GM23338 (cell line): Measurements from ENCODE around the gene TBC1D5. TPM values are rescaled to one million over a fixed set of nuclear protein-coding genes. Genes with fewer than 3 reads are reported as not detected.
A peak's percentile ranks its signal among the peaks of the same experiment; 100 is the strongest.

ENCODE experiments used
- ATAC-seq: fragments of 200-7000 bp; cut with Tn5 transposase; 3 replicates; pipeline ENCODE4 v1.9.1; 2020
- DNase-seq: peaks from one replicate; pipeline ENCODE4 v3.0.0-alpha.2; 2015; ENCODE audit warnings: low spot score
- H2AFZ ChIP-seq: fragments of 200-600 bp; sonication (generic); 2 replicates; pipeline ENCODE4 v1.8.0; 2016; ENCODE audit warnings: antibody characterized with exemption, mild to moderate bottlenecking, moderate library complexity
- H3F3A ChIP-seq: fragments of 200-600 bp; sonication (generic); replicated peaks from 2 replicates; pipeline ENCODE4 v1.8.0; 2017; ENCODE audit warnings: antibody characterized with exemption, mixed run types, low read depth
- H3K27ac ChIP-seq: fragments of 200-600 bp; sonication (generic); 2 replicates; pipeline ENCODE4 v1.6.1; 2016; ENCODE audit warnings: low read depth
- H3K27me3 ChIP-seq: fragments of 200-600 bp; sonication (generic); 2 replicates; pipeline ENCODE4 v1.8.0; 2016; ENCODE audit warnings: mild to moderate bottlenecking, mixed run types, moderate library complexity; ENCODE audit not compliant: insufficient read depth
- H3K36me3 ChIP-seq: fragments of 200-600 bp; sonication (generic); 2 replicates; pipeline ENCODE4 v1.8.0; 2016; ENCODE audit warnings: mild to moderate bottlenecking; ENCODE audit not compliant: insufficient read depth
- H3K4me1 ChIP-seq: fragments of 200-600 bp; sonication (generic); 2 replicates; pipeline ENCODE4 v1.8.0; 2016; ENCODE audit warnings: mild to moderate bottlenecking, moderate library complexity; ENCODE audit not compliant: insufficient read depth
- H3K4me2 ChIP-seq: fragments of 200-600 bp; sonication (generic); 2 replicates; pipeline ENCODE4 v1.7.1; 2017; ENCODE audit warnings: mixed run types
- H3K4me3 ChIP-seq: fragments of 200-600 bp; sonication (generic); 2 replicates; pipeline ENCODE4 v1.6.1; 2016; ENCODE audit warnings: mixed run types
- H3K79me2 ChIP-seq: fragments of 200-600 bp; sonication (generic); replicated peaks from 2 replicates; pipeline ENCODE4 v1.8.0; 2017; ENCODE audit warnings: mild to moderate bottlenecking; ENCODE audit not compliant: insufficient read depth
- H3K9me2 ChIP-seq: fragments of 200-600 bp; sonication (generic); 2 replicates; pipeline ENCODE4 v1.8.0; 2017; ENCODE audit not compliant: insufficient read depth
- H4K20me1 ChIP-seq: fragments of 200-600 bp; sonication (generic); replicated peaks from 2 replicates; pipeline ENCODE4 v1.8.0; 2017; ENCODE audit warnings: mild to moderate bottlenecking; ENCODE audit not compliant: insufficient read depth
- H3K27ac Mint-ChIP-seq: 2 replicates; pipeline ENCODE4 v1.8.0; 2020; ENCODE audit warnings: inconsistent platforms, mild to moderate bottlenecking, moderate library complexity, mixed read lengths
- H3K27me3 Mint-ChIP-seq: 3 replicates; pipeline ENCODE4 v1.8.0; 2022; ENCODE audit warnings: low read depth, mild to moderate bottlenecking, moderate library complexity, mixed read lengths, inconsistent platforms; ENCODE audit not compliant: insufficient read depth, poor library complexity
- H3K36me3 Mint-ChIP-seq: 3 replicates; pipeline ENCODE4 v1.8.0; 2021; ENCODE audit warnings: low read depth, mild to moderate bottlenecking, inconsistent platforms, moderate library complexity, mixed read lengths
- H3K4me1 Mint-ChIP-seq: 3 replicates; pipeline ENCODE4 v1.8.0; 2020; ENCODE audit warnings: mild to moderate bottlenecking, inconsistent platforms, mixed read lengths
- H3K4me3 Mint-ChIP-seq: 3 replicates; pipeline ENCODE4 v1.8.0; 2021; ENCODE audit warnings: moderate library complexity, mild to moderate bottlenecking, inconsistent platforms, mixed read lengths
- H3K9me3 Mint-ChIP-seq: 3 replicates; pipeline ENCODE4 v1.8.0; 2020; ENCODE audit warnings: moderate library complexity, mild to moderate bottlenecking, inconsistent platforms, mixed read lengths
- STAT1 ChIP-seq: IDR thresholded peaks from one replicate; pipeline ENCODE4 v1.6.1; 2016; ENCODE audit warnings: antibody characterized with exemption; ENCODE audit not compliant: unreplicated experiment
- polyA plus RNA-seq: library from polyadenylated mRNA; unstranded; fragments of >200 nt; fragmentation: Nextera tagmentation; extraction: Ambion mirVana; gene quantifications from 2 replicates; pipeline ENCODE4 v1.2.1, GENCODE V29; 2016
- total RNA-seq: library from RNA; depleted of rRNA; stranded (reverse); fragments of >200 nt; shearing (Covaris generic); gene quantifications from 2 replicates; pipeline ENCODE4 v1.2.3, GENCODE V29; 2014
- TF ChIP-seq, protein P1 (sequence below): fragments of 250-450 bp; sonication (Bioruptor Pico); IDR thresholded peaks from 2 replicates; pipeline ENCODE4 v1.5.0; 2020; ENCODE audit warnings: mild to moderate bottlenecking, moderate library complexity
- TF ChIP-seq, protein P2 (sequence below), 2 experiments: fragments of 200-600 bp in 1 of 2; sonication (generic) in 1 of 2; conservative IDR thresholded peaks; 2 replicates each; pipeline versions ENCODE4 v1.5.1 to v1.6.1; 2016 to 2017; ENCODE audit warnings: antibody characterized with exemption in 2 of 2, low read depth in 2 of 2, mild to moderate bottlenecking in 2 of 2, moderate library complexity in 1 of 2

The TBC1D5 gene
- total and polyA plus RNA-seq, 2 experiments from 2014 or later, result 21.8 to 48.1 TPM

DNA sequence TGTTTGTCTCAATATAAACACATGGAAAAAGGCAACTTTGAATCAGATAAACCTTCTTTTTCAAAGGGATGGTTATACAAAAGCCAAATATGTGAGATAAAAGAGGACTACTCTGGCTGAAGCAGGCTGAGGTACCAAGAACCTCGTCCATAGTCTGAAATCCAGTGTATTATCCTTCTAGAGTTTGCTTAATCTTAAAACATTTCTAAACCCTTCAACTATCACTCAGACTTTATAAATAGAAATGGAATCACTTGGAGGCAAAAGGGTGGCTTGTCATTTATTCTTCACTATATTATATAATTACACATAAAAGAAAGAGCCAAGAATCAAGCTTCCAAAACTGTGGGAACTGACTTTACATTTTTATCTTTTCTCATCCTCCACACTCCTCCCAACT lies 554.1 kb downstream of the TBC1D5 start:
- H3F3A ChIP-seq, result no peaks in the 10 kb centered on the region
- H3K27ac Mint-ChIP-seq, result no peak overlapping the region
- no peaks in the 10 kb centered on the region for H3K9me2 ChIP-seq
- TF ChIP-seq, protein P1, sequence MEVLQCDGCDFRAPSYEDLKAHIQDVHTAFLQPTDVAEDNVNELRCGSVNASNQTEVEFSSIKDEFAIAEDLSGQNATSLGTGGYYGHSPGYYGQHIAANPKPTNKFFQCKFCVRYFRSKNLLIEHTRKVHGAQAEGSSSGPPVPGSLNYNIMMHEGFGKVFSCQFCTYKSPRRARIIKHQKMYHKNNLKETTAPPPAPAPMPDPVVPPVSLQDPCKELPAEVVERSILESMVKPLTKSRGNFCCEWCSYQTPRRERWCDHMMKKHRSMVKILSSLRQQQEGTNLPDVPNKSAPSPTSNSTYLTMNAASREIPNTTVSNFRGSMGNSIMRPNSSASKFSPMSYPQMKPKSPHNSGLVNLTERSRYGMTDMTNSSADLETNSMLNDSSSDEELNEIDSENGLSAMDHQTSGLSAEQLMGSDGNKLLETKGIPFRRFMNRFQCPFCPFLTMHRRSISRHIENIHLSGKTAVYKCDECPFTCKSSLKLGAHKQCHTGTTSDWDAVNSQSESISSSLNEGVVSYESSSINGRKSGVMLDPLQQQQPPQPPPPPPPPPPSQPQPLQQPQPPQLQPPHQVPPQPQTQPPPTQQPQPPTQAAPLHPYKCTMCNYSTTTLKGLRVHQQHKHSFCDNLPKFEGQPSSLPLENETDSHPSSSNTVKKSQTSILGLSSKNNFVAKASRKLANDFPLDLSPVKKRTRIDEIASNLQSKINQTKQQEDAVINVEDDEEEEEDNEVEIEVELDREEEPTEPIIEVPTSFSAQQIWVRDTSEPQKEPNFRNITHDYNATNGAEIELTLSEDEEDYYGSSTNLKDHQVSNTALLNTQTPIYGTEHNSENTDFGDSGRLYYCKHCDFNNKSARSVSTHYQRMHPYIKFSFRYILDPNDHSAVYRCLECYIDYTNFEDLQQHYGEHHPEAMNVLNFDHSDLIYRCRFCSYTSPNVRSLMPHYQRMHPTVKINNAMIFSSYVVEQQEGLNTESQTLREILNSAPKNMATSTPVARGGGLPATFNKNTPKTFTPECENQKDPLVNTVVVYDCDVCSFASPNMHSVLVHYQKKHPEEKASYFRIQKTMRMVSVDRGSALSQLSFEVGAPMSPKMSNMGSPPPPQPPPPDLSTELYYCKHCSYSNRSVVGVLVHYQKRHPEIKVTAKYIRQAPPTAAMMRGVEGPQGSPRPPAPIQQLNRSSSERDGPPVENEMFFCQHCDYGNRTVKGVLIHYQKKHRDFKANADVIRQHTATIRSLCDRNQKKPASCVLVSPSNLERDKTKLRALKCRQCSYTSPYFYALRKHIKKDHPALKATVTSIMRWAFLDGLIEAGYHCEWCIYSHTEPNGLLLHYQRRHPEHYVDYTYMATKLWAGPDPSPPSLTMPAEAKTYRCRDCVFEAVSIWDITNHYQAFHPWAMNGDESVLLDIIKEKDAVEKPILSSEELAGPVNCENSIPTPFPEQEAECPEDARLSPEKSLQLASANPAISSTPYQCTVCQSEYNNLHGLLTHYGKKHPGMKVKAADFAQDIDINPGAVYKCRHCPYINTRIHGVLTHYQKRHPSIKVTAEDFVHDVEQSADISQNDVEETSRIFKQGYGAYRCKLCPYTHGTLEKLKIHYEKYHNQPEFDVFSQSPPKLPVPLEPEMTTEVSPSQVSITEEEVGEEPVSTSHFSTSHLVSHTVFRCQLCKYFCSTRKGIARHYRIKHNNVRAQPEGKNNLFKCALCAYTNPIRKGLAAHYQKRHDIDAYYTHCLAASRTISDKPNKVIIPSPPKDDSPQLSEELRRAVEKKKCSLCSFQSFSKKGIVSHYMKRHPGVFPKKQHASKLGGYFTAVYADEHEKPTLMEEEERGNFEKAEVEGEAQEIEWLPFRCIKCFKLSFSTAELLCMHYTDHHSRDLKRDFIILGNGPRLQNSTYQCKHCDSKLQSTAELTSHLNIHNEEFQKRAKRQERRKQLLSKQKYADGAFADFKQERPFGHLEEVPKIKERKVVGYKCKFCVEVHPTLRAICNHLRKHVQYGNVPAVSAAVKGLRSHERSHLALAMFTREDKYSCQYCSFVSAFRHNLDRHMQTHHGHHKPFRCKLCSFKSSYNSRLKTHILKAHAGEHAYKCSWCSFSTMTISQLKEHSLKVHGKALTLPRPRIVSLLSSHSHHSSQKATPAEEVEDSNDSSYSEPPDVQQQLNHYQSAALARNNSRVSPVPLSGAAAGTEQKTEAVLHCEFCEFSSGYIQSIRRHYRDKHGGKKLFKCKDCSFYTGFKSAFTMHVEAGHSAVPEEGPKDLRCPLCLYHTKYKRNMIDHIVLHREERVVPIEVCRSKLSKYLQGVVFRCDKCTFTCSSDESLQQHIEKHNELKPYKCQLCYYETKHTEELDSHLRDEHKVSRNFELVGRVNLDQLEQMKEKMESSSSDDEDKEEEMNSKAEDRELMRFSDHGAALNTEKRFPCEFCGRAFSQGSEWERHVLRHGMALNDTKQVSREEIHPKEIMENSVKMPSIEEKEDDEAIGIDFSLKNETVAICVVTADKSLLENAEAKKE (CRISPR knock-in tag), result no peak
- TF ChIP-seq, protein P2, sequence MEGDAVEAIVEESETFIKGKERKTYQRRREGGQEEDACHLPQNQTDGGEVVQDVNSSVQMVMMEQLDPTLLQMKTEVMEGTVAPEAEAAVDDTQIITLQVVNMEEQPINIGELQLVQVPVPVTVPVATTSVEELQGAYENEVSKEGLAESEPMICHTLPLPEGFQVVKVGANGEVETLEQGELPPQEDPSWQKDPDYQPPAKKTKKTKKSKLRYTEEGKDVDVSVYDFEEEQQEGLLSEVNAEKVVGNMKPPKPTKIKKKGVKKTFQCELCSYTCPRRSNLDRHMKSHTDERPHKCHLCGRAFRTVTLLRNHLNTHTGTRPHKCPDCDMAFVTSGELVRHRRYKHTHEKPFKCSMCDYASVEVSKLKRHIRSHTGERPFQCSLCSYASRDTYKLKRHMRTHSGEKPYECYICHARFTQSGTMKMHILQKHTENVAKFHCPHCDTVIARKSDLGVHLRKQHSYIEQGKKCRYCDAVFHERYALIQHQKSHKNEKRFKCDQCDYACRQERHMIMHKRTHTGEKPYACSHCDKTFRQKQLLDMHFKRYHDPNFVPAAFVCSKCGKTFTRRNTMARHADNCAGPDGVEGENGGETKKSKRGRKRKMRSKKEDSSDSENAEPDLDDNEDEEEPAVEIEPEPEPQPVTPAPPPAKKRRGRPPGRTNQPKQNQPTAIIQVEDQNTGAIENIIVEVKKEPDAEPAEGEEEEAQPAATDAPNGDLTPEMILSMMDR (conservative IDR thresholded peaks at IDR 0.05; ENCODE audit: low read depth in 2 of 2), result no peak
- no peak for TF ChIP-seq STAT1
- H3K4me3 Mint-ChIP-seq, result no peak overlapping the region
- no peaks in the 10 kb centered on the region for H3K36me3 Mint-ChIP-seq
- H3K4me2 ChIP-seq, result 0 out of 2 replicates have a peak overlapping the region, but pooled peaks have one; percentile 28
- no peaks in the 10 kb centered on the region for H3K27me3 ChIP-seq
- H2AFZ ChIP-seq, result no peak overlapping the region
- H3K9me3 Mint-ChIP-seq, result no peaks in the 10 kb centered on the region
- no peak for ATAC-seq
- H3K27ac ChIP-seq, result no peak overlapping the region
- H3K36me3 ChIP-seq, result no peaks in the 10 kb centered on the region
- peaks cover 6% of the 10 kb centered on the region for H3K27me3 Mint-ChIP-seq
- H3K4me3 ChIP-seq, result no peak overlapping the region
- no peaks in the 10 kb centered on the region for H4K20me1 ChIP-seq
- H3K4me1 ChIP-seq, result peaks cover 19% of the 10 kb centered on the region
- H3K4me1 Mint-ChIP-seq, result peaks cover 22% of the 10 kb centered on the region
- no peak for DNase-seq
- H3K79me2 ChIP-seq, result no peaks in the 10 kb centered on the region
